ENCODE measurements around the gene FKBP11.

FKBP11 gene

GRCh38 chr12:48943221-48943620 is 17.9 kb upstream of the FKBP11 start:
- H3K9me3 ChIP-seq (replicated peaks; ENCODE audit: insufficient read depth, low read length) = no peaks in the 10 kb centered on the region
- H3K9me2 ChIP-seq (replicated peaks; ENCODE audit: insufficient read depth, low read length) = no peaks in the 10 kb centered on the region
- DNase-seq = no peak
- H3F3A ChIP-seq (ENCODE audit: insufficient read depth, low read length) = no peaks in the 10 kb centered on the region
- no peak overlapping the region for H3K27ac ChIP-seq (ENCODE audit: low read length)
- H3K4me3 ChIP-seq (ENCODE audit: low read length) = no peak overlapping the region
- H3K4me2 ChIP-seq (ENCODE audit: low read depth, low read length) = no peak overlapping the region
- no peak for TF ChIP-seq EZH2phosphoT487 (IDR thresholded peaks at IDR 0.05; ENCODE audit: low read length)
- TF ChIP-seq EZH2 (optimal IDR thresholded peaks at IDR 0.05; ENCODE audit: low read depth, low read length) = no peak
- TF ChIP-seq CTCF (IDR thresholded peaks at IDR 0.05; ENCODE audit: low read length) = no peak
- no peak overlapping the region for H3K9ac ChIP-seq (ENCODE audit: low read length)
- no peak overlapping the region for H2AFZ ChIP-seq (ENCODE audit: low read length)
- no peaks in the 10 kb centered on the region for H3K4me1 ChIP-seq (ENCODE audit: low read length)
- no peaks in the 10 kb centered on the region for H3K36me3 ChIP-seq (replicated peaks; ENCODE audit: insufficient read depth, low read length)
- H3K27me3 ChIP-seq (replicated peaks; ENCODE audit: insufficient read depth, low read length) = no peaks in the 10 kb centered on the region
- H3K79me2 ChIP-seq (ENCODE audit: low read length) = peaks cover 17% of the 10 kb centered on the region; the same call in 1 of the 2 replicates
- H4K20me1 ChIP-seq (ENCODE audit: insufficient read depth, low read length) = no peaks in the 10 kb centered on the region

- no peaks in the 10 kb centered on the region for H3F3A ChIP-seq (ENCODE audit: insufficient read depth, low read length)
- no peak for DNase-seq
Observed at GRCh38 chr12:48940181-48940580, 14.9 kb upstream of the FKBP11 start.

GRCh38 chr12:48938805-48939204 is 13.5 kb upstream of the FKBP11 start:
- TF ChIP-seq EZH2phosphoT487 (IDR thresholded peaks at IDR 0.05; ENCODE audit: low read length) (no peak), CTCF (IDR thresholded peaks at IDR 0.05; ENCODE audit: low read length) (no peak)
- Histone ChIP-seq H3K9me2 (replicated peaks; ENCODE audit: insufficient read depth, low read length) (no peaks in the 10 kb centered on the region), H3K79me2 (ENCODE audit: low read length) (0 out of 2 replicates have a peak, but pooled peaks cover 6% of the 10 kb centered on the region), H3K9ac (ENCODE audit: low read length) (no peak overlapping the region), H3K4me2 (ENCODE audit: low read depth, low read length) (no peak overlapping the region), H3K36me3 (replicated peaks; ENCODE audit: insufficient read depth, low read length) (no peaks in the 10 kb centered on the region), H4K20me1 (ENCODE audit: insufficient read depth, low read length) (no peaks in the 10 kb centered on the region; the same call in 1 of the 2 replicates), H3K27ac (ENCODE audit: low read length) (no peak overlapping the region), H3K27me3 (replicated peaks; ENCODE audit: insufficient read depth, low read length) (no peaks in the 10 kb centered on the region), H3K9me3 (replicated peaks; ENCODE audit: insufficient read depth, low read length) (no peaks in the 10 kb centered on the region), H2AFZ (ENCODE audit: low read length) (no peak overlapping the region), H3F3A (ENCODE audit: insufficient read depth, low read length) (no peaks in the 10 kb centered on the region), H3K4me1 (ENCODE audit: low read length) (no peaks in the 10 kb centered on the region), H3K4me3 (ENCODE audit: low read length) (no peak overlapping the region)
- DNase-seq = no peak

More at GRCh38 chr12:48940181-48940580, 14.9 kb upstream of the FKBP11 start:
- Histone ChIP-seq H3K9me2 (replicated peaks; ENCODE audit: insufficient read depth, low read length) (no peaks in the 10 kb centered on the region), H4K20me1 (ENCODE audit: insufficient read depth, low read length) (no peaks in the 10 kb centered on the region), H3K79me2 (ENCODE audit: low read length) (peaks cover 11% of the 10 kb centered on the region; the same call in 1 of the 2 replicates), H3K36me3 (replicated peaks; ENCODE audit: insufficient read depth, low read length) (no peaks in the 10 kb centered on the region), H3K9ac (ENCODE audit: low read length) (no peak overlapping the region), H3K9me3 (replicated peaks; ENCODE audit: insufficient read depth, low read length) (no peaks in the 10 kb centered on the region), H2AFZ (ENCODE audit: low read length) (no peak overlapping the region), H3K4me3 (ENCODE audit: low read length) (no peak overlapping the region), H3K4me2 (ENCODE audit: low read depth, low read length) (no peak overlapping the region), H3K4me1 (ENCODE audit: low read length) (no peaks in the 10 kb centered on the region), H3K27ac (ENCODE audit: low read length) (no peak overlapping the region), H3K27me3 (replicated peaks; ENCODE audit: insufficient read depth, low read length) (no peaks in the 10 kb centered on the region)
- TF ChIP-seq EZH2phosphoT487 (IDR thresholded peaks at IDR 0.05; ENCODE audit: low read length) = no peak
- no peak for TF ChIP-seq EZH2 (optimal IDR thresholded peaks at IDR 0.05; ENCODE audit: low read depth, low read length)
- no peak for TF ChIP-seq CTCF (IDR thresholded peaks at IDR 0.05; ENCODE audit: low read length)

Measured in MM.1S (cell line).